Measurements from ENCODE around the gene PELI2.

PELI2 gene

DNA sequence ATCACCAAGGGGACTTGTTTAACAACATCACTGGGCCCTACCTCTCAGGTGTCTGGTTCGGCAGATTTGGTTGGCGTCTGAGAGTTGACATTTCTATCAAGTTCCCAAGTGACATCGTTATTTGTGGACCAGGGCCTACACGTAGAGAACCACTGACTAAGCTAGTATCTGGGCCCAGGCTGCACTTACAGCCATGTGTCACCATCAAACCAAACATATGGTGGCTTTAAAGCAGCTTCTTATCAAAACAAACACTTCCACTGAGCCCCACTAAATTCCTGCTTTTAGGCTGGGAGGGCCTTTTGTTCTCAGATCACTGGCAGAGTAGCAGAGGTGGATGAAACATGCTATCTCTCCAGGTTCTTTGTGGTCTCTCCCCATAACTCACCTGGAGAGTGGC is 220.5 kb downstream of the PELI2 start (continued):
- TF ChIP-seq, protein P1, sequence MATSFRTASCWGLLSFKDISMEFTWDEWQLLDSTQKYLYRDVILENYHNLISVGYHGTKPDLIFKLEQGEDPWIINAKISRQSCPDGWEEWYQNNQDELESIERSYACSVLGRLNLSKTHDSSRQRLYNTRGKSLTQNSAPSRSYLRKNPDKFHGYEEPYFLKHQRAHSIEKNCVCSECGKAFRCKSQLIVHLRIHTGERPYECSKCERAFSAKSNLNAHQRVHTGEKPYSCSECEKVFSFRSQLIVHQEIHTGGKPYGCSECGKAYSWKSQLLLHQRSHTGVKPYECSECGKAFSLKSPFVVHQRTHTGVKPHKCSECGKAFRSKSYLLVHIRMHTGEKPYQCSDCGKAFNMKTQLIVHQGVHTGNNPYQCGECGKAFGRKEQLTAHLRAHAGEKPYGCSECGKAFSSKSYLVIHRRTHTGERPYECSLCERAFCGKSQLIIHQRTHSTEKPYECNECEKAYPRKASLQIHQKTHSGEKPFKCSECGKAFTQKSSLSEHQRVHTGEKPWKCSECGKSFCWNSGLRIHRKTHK (tag by site-specific recombination; IDR thresholded peaks at IDR 0.05): no peak
- TF ChIP-seq ZNF10 (tag by site-specific recombination; IDR thresholded peaks at IDR 0.05) (no peak), PATZ1 (tag by site-specific recombination; IDR thresholded peaks at IDR 0.05) (no peak)
- TF ChIP-seq, protein P2, sequence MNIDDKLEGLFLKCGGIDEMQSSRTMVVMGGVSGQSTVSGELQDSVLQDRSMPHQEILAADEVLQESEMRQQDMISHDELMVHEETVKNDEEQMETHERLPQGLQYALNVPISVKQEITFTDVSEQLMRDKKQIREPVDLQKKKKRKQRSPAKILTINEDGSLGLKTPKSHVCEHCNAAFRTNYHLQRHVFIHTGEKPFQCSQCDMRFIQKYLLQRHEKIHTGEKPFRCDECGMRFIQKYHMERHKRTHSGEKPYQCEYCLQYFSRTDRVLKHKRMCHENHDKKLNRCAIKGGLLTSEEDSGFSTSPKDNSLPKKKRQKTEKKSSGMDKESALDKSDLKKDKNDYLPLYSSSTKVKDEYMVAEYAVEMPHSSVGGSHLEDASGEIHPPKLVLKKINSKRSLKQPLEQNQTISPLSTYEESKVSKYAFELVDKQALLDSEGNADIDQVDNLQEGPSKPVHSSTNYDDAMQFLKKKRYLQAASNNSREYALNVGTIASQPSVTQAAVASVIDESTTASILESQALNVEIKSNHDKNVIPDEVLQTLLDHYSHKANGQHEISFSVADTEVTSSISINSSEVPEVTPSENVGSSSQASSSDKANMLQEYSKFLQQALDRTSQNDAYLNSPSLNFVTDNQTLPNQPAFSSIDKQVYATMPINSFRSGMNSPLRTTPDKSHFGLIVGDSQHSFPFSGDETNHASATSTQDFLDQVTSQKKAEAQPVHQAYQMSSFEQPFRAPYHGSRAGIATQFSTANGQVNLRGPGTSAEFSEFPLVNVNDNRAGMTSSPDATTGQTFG (tag by site-specific recombination; IDR thresholded peaks at IDR 0.05; ENCODE audit: borderline replicate concordance): no peak

GRCh38 chr14:56339855-56340701 is 221.9 kb downstream of the PELI2 start:
- no peaks in the 10 kb centered on the region for H3K4me1 ChIP-seq (ENCODE audit: control insufficient read depth, insufficient read depth, low read length)
- no peak overlapping the region for H3K4me3 ChIP-seq (ENCODE audit: low read depth, low read length)
- POLR2A ChIA-PET: interaction anchor here (0.5 to 0.6 kb wide), 2 partner anchors 10 to 222 kb away, joined by 4 read pairs; partner anchors contain the start of gene PELI2
- TF ChIP-seq, protein P3, sequence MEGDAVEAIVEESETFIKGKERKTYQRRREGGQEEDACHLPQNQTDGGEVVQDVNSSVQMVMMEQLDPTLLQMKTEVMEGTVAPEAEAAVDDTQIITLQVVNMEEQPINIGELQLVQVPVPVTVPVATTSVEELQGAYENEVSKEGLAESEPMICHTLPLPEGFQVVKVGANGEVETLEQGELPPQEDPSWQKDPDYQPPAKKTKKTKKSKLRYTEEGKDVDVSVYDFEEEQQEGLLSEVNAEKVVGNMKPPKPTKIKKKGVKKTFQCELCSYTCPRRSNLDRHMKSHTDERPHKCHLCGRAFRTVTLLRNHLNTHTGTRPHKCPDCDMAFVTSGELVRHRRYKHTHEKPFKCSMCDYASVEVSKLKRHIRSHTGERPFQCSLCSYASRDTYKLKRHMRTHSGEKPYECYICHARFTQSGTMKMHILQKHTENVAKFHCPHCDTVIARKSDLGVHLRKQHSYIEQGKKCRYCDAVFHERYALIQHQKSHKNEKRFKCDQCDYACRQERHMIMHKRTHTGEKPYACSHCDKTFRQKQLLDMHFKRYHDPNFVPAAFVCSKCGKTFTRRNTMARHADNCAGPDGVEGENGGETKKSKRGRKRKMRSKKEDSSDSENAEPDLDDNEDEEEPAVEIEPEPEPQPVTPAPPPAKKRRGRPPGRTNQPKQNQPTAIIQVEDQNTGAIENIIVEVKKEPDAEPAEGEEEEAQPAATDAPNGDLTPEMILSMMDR (tag by site-specific recombination; IDR thresholded peaks at IDR 0.05): peak; percentile 54; the same call in 1 of the 2 replicates
- TF ChIP-seq ZSCAN30 (tag by site-specific recombination; IDR thresholded peaks at IDR 0.05): 0 out of 2 replicates have a peak, but pooled peaks have one; percentile 14
- no peak for TF ChIP-seq GLIS2 (tag by site-specific recombination; IDR thresholded peaks at IDR 0.05)
- no peak for TF ChIP-seq PATZ1 (tag by site-specific recombination; IDR thresholded peaks at IDR 0.05)
- peak; percentile 67 for TF ChIP-seq ZNF654 (tag by site-specific recombination; IDR thresholded peaks at IDR 0.05; ENCODE audit: low read depth)
- no peak for TF ChIP-seq REST (tag by site-specific recombination; IDR thresholded peaks at IDR 0.05)
- TF ChIP-seq, protein P4, sequence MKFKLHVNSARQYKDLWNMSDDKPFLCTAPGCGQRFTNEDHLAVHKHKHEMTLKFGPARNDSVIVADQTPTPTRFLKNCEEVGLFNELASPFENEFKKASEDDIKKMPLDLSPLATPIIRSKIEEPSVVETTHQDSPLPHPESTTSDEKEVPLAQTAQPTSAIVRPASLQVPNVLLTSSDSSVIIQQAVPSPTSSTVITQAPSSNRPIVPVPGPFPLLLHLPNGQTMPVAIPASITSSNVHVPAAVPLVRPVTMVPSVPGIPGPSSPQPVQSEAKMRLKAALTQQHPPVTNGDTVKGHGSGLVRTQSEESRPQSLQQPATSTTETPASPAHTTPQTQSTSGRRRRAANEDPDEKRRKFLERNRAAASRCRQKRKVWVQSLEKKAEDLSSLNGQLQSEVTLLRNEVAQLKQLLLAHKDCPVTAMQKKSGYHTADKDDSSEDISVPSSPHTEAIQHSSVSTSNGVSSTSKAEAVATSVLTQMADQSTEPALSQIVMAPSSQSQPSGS (tag by site-specific recombination; IDR thresholded peaks at IDR 0.05; ENCODE audit: low read depth): no peak
- no peak for TF ChIP-seq ZBTB21 (tag by site-specific recombination; IDR thresholded peaks at IDR 0.05)
- TF ChIP-seq ZNF660 (tag by site-specific recombination; IDR thresholded peaks at IDR 0.05): peak; percentile 64; the same call in 1 of the 2 replicates
- TF ChIP-seq ZNF658 (tag by site-specific recombination; IDR thresholded peaks at IDR 0.05): no peak
- no peak for TF ChIP-seq ZNF155 (tag by site-specific recombination; IDR thresholded peaks at IDR 0.05)
- H3K9me3 ChIP-seq (ENCODE audit: control insufficient read depth, insufficient read depth, low read depth, low read length): no peaks in the 10 kb centered on the region
- CTCF ChIA-PET: interaction anchor here (0.6 to 1.8 kb wide), 32 partner anchors 12 to 908 kb away, joined by 3 to 16 read pairs (median 4); no protein-coding TSS in a partner anchor
- no peak overlapping the region for H3K27ac ChIP-seq (ENCODE audit: extremely low read depth, low read depth, low read length)
- H3K36me3 ChIP-seq (ENCODE audit: control insufficient read depth in 2 of 2, insufficient read depth in 1 of 2, low read length in 2 of 2): no peaks in the 10 kb centered on the region
